HepG2 (cell line): Measurements from ENCODE around the gene SLBP. TPM values are rescaled to one million over a fixed set of nuclear protein-coding genes. Genes with fewer than 3 reads are reported as not detected.

Source experiments
- CHD2 ChIP-seq: IDR thresholded peaks from 2 replicates; pipeline ENCODE4 v1.6.1; 2011; ENCODE audit warnings: low read depth, low read length, improper control_type of control experiment
- HHEX ChIP-seq: IDR thresholded peaks from 2 replicates; pipeline ENCODE4 v1.6.1; 2016; ENCODE audit warnings: control low read depth
- NCOA5 ChIP-seq: sonication (generic); formaldehyde crosslinking; IDR thresholded peaks from 2 replicates; pipeline ENCODE4 v1.4.0; 2020; ENCODE audit warnings: missing genetic modification reagents
- POGZ ChIP-seq: sonication (generic); formaldehyde crosslinking; IDR thresholded peaks from 2 replicates; pipeline ENCODE4 v1.4.0; 2020; ENCODE audit warnings: mild to moderate bottlenecking, missing genetic modification reagents
- ZBTB7B ChIP-seq: sonication (generic); formaldehyde crosslinking; IDR thresholded peaks from 2 replicates; pipeline ENCODE4 v1.4.0; 2020; ENCODE audit warnings: missing genetic modification reagents
- ZIK1 ChIP-seq: sonication (generic); formaldehyde crosslinking; IDR thresholded peaks from 2 replicates; pipeline ENCODE4 v1.5.0; 2020; ENCODE audit warnings: mild to moderate bottlenecking, low read depth, missing genetic modification reagents, borderline replicate concordance
- ZNF484 ChIP-seq: sonication (generic); formaldehyde crosslinking; IDR thresholded peaks from 2 replicates; pipeline ENCODE4 v1.5.1; 2020; ENCODE audit warnings: mild to moderate bottlenecking, low read depth, missing genetic modification reagents, borderline replicate concordance
- ZNF703 ChIP-seq: sonication (generic); formaldehyde crosslinking; IDR thresholded peaks from 2 replicates; pipeline ENCODE4 v1.5.1; 2020; ENCODE audit warnings: missing genetic modification reagents, mild to moderate bottlenecking, moderate library complexity, borderline replicate concordance
- ZNF782 ChIP-seq: sonication (generic); formaldehyde crosslinking; IDR thresholded peaks from 2 replicates; pipeline ENCODE4 v1.4.0; 2020; ENCODE audit warnings: missing genetic modification reagents, mild to moderate bottlenecking, borderline replicate concordance
- polyA plus RNA-seq, 8 experiments: library from polyadenylated mRNA; depleted of rRNA in 3 of 8; stranded (reverse) in 7 of 8; unstranded in 1 of 8; fragments of >200 nt; fragmentation: Illumina TruSeq in 4 of 8; extraction: Trizol in 4 of 8; gene quantifications; 2 replicates each; pipeline versions ENCODE4 v1.2.1 to v1.2.3, GENCODE V29; 2011 to 2016; ENCODE audit warnings: low read depth in 4 of 8, missing spikeins in 1 of 8, mixed read lengths in 1 of 8; ENCODE audit not compliant: insufficient read depth in 1 of 8
- total RNA-seq, 5 experiments: library from RNA; depleted of rRNA; stranded (reverse); fragments of >200 nt; fragmentation: Illumina TruSeq; extraction: Trizol; gene quantifications; 2 replicates each; pipeline ENCODE4 v1.2.3, GENCODE V29; 2016; ENCODE audit warnings: low read depth in 1 of 5
- TF ChIP-seq, protein P1 (sequence below): sonication (generic); formaldehyde crosslinking; IDR thresholded peaks from 2 replicates; pipeline ENCODE4 v1.5.1; 2020; ENCODE audit warnings: mild to moderate bottlenecking, missing genetic modification reagents, moderate library complexity
- TF ChIP-seq, protein P2 (sequence below): sonication (generic); formaldehyde crosslinking; IDR thresholded peaks from 2 replicates; pipeline ENCODE4 v1.8.1; 2023; ENCODE audit warnings: missing genetic modification reagents, inconsistent platforms, borderline replicate concordance
- TF ChIP-seq, protein P3 (sequence below), 2 experiments: sonication (generic) in 1 of 2; formaldehyde crosslinking in 1 of 2; IDR thresholded peaks; 2 replicates each; pipeline versions ENCODE4 v1.5.1 to v1.6.1; 2011 to 2020; ENCODE audit warnings: borderline replicate concordance in 1 of 2, low read depth in 1 of 2, low read length in 1 of 2, mild to moderate bottlenecking in 1 of 2, missing genetic modification reagents in 1 of 2, moderate library complexity in 1 of 2
- TF ChIP-seq, protein P4 (sequence below): sonication (generic); formaldehyde crosslinking; IDR thresholded peaks from 2 replicates; pipeline ENCODE4 v1.5.0; 2020; ENCODE audit warnings: mild to moderate bottlenecking, low read depth, missing genetic modification reagents, borderline replicate concordance
- TF ChIP-seq, protein P5 (sequence below): sonication (generic); formaldehyde crosslinking; IDR thresholded peaks from 2 replicates; pipeline ENCODE4 v1.4.0; 2020; ENCODE audit warnings: missing genetic modification reagents, borderline replicate concordance
- TF ChIP-seq, protein P6 (sequence below): sonication (generic); formaldehyde crosslinking; IDR thresholded peaks from 2 replicates; pipeline ENCODE4 v1.4.0; 2020; ENCODE audit warnings: missing genetic modification reagents, borderline replicate concordance

SLBP gene
- total and polyA plus RNA-seq, 2 of the 13 experiments (the other 11 are each of a cell fraction or from before 2014, with no cell fraction given), result 43.9 to 104 TPM

DNA sequence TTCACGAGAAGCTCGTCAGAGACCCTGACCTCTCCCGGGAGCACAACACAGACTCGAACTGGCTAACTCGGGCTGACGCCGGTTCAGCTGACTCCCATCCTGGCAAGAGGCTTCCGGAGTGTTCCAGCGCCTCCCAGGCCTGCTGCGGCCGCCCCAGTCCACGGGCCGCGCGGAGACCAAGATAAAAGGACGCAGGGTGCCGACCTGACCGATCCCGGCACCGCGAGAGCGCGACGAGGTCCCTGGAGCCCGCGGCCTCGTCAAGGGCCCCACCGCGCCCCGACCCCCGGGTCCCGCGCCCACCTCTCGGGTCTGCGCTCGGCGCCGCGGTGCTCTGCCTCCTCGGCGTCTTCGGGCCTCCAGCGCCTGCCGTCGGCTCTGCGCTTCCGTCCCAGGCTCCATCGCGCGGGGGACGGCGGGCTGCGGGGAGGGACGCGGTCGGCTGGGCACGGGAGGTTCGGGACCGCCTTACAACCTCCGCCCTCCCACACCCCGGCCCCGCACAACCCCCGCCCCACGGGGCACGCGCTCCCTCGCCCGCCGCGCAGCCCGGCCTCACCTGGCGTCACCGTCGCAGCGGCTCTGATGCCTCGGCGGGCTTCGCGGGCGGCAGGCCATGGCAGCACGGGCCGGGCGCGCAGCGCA is 426 bp downstream of the SLBP start (continued):
- TF ChIP-seq, protein P1, sequence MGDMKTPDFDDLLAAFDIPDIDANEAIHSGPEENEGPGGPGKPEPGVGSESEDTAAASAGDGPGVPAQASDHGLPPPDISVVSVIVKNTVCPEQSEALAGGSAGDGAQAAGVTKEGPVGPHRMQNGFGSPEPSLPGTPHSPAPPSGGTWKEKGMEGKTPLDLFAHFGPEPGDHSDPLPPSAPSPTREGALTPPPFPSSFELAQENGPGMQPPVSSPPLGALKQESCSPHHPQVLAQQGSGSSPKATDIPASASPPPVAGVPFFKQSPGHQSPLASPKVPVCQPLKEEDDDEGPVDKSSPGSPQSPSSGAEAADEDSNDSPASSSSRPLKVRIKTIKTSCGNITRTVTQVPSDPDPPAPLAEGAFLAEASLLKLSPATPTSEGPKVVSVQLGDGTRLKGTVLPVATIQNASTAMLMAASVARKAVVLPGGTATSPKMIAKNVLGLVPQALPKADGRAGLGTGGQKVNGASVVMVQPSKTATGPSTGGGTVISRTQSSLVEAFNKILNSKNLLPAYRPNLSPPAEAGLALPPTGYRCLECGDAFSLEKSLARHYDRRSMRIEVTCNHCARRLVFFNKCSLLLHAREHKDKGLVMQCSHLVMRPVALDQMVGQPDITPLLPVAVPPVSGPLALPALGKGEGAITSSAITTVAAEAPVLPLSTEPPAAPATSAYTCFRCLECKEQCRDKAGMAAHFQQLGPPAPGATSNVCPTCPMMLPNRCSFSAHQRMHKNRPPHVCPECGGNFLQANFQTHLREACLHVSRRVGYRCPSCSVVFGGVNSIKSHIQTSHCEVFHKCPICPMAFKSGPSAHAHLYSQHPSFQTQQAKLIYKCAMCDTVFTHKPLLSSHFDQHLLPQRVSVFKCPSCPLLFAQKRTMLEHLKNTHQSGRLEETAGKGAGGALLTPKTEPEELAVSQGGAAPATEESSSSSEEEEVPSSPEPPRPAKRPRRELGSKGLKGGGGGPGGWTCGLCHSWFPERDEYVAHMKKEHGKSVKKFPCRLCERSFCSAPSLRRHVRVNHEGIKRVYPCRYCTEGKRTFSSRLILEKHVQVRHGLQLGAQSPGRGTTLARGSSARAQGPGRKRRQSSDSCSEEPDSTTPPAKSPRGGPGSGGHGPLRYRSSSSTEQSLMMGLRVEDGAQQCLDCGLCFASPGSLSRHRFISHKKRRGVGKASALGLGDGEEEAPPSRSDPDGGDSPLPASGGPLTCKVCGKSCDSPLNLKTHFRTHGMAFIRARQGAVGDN (CRISPR knock-in tag), result peak; percentile 35
- TF ChIP-seq, protein P2, sequence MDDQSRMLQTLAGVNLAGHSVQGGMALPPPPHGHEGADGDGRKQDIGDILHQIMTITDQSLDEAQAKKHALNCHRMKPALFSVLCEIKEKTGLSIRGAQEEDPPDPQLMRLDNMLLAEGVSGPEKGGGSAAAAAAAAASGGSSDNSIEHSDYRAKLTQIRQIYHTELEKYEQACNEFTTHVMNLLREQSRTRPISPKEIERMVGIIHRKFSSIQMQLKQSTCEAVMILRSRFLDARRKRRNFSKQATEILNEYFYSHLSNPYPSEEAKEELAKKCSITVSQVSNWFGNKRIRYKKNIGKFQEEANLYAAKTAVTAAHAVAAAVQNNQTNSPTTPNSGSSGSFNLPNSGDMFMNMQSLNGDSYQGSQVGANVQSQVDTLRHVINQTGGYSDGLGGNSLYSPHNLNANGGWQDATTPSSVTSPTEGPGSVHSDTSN (CRISPR knock-in tag), result no peak
- TF ChIP-seq, protein P3, sequence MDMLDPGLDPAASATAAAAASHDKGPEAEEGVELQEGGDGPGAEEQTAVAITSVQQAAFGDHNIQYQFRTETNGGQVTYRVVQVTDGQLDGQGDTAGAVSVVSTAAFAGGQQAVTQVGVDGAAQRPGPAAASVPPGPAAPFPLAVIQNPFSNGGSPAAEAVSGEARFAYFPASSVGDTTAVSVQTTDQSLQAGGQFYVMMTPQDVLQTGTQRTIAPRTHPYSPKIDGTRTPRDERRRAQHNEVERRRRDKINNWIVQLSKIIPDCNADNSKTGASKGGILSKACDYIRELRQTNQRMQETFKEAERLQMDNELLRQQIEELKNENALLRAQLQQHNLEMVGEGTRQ (IDR thresholded peaks at IDR 0.05; ENCODE audit: low read depth, low read length), result no peak
- TF ChIP-seq, protein P3 (CRISPR knock-in tag; IDR thresholded peaks at IDR 0.05; ENCODE audit: borderline replicate concordance), result no peak
- TF ChIP-seq ZNF484 (CRISPR knock-in tag), result no peak
- peak; percentile 76 for TF ChIP-seq CHD2
- TF ChIP-seq ZBTB7B (CRISPR knock-in tag), result no peak
- TF ChIP-seq, protein P4, sequence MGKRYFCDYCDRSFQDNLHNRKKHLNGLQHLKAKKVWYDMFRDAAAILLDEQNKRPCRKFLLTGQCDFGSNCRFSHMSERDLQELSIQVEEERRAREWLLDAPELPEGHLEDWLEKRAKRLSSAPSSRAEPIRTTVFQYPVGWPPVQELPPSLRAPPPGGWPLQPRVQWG (CRISPR knock-in tag), result no peak
- TF ChIP-seq, protein P5, sequence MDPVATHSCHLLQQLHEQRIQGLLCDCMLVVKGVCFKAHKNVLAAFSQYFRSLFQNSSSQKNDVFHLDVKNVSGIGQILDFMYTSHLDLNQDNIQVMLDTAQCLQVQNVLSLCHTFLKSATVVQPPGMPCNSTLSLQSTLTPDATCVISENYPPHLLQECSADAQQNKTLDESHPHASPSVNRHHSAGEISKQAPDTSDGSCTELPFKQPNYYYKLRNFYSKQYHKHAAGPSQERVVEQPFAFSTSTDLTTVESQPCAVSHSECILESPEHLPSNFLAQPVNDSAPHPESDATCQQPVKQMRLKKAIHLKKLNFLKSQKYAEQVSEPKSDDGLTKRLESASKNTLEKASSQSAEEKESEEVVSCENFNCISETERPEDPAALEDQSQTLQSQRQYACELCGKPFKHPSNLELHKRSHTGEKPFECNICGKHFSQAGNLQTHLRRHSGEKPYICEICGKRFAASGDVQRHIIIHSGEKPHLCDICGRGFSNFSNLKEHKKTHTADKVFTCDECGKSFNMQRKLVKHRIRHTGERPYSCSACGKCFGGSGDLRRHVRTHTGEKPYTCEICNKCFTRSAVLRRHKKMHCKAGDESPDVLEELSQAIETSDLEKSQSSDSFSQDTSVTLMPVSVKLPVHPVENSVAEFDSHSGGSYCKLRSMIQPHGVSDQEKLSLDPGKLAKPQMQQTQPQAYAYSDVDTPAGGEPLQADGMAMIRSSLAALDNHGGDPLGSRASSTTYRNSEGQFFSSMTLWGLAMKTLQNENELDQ (CRISPR knock-in tag), result no peak
- TF ChIP-seq, protein P6, sequence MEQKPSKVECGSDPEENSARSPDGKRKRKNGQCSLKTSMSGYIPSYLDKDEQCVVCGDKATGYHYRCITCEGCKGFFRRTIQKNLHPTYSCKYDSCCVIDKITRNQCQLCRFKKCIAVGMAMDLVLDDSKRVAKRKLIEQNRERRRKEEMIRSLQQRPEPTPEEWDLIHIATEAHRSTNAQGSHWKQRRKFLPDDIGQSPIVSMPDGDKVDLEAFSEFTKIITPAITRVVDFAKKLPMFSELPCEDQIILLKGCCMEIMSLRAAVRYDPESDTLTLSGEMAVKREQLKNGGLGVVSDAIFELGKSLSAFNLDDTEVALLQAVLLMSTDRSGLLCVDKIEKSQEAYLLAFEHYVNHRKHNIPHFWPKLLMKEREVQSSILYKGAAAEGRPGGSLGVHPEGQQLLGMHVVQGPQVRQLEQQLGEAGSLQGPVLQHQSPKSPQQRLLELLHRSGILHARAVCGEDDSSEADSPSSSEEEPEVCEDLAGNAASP (CRISPR knock-in tag), result no peak
- TF ChIP-seq ZIK1 (CRISPR knock-in tag), result no peak
- no peak for TF ChIP-seq POGZ
- TF ChIP-seq NCOA5, result no peak
- TF ChIP-seq ZNF782 (CRISPR knock-in tag), result no peak
- no peak for TF ChIP-seq HHEX (CRISPR knock-in tag)
- 0 out of 2 replicates have a peak, but pooled peaks have one; percentile 29 for TF ChIP-seq ZNF703
